ENCODE data around the gene MYO1F.

DNA sequence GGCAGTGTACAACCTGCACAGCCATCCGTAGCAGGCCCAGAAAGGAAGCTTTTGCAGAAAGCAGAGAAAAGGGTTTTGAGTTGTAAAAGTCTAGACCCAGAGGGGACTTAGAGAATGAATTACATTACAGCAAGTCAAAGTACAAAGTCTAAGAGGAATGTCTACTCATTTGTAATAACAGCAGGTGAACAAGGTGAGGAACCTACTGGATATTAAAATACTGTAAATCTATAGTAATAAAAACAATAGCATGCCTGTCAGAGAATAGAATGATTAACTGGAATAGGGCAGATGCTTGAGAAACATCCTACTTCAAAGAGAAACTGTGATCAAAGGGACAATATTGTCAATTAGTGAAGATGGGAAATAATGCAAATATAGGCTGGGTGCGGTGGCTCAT is 45.0 kb downstream of the MYO1F start:
- TF ChIP-seq CTCF (IDR thresholded peaks at IDR 0.05; ENCODE audit: insufficient read depth, low read length) (no peak), GABPA (IDR thresholded peaks at IDR 0.05; ENCODE audit: low read depth) (no peak)
